ENCODE results near the gene CARMIL1.

DNA sequence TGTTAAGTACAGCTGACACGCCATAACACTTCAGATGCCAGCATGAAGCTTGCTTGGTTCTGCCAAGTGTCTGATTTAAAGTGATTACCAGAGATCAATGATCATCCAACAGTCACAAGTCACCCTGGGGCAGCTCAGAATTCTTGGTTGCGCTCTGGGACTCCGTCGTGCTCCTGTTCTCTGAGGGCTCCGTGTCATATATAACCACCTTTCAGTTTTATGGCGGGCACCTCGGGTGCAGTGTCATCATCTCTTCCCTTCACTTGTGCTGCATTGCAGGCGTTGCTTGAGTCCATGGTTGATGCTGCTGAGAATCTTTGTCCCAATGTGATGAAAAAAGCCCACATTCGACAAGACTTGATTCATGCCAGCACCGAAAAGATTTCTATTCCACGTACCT, 271.5 kb downstream of the CARMIL1 start:
- no peak for TF ChIP-seq POLR2A (IDR thresholded peaks at IDR 0.05; ENCODE audit: low read length)
- no peak for TF ChIP-seq GATA1 (IDR thresholded peaks at IDR 0.05; ENCODE audit: low read depth, low read length)
